Suprapubic skin (tissue), 4 donors: Measurements from ENCODE around the gene PAK1. TPM values are rescaled to one million over a fixed set of nuclear protein-coding genes. Genes with fewer than 3 reads are reported as not detected.

Experiments used
- DNase-seq, 2 donors: peaks; one replicate each; pipeline ENCODE4 v3.0.0-alpha.2; 2019; ENCODE audit warnings: low spot score in 2 of 2
- H3K27ac ChIP-seq: fragments of 200-600 bp; sonication (generic); one replicate; pipeline ENCODE4 v1.5.1; 2019
- H3K27me3 ChIP-seq: fragments of 200-600 bp; sonication (generic); one replicate; pipeline ENCODE4 v1.5.1; 2019
- H3K36me3 ChIP-seq: fragments of 200-600 bp; sonication (generic); one replicate; pipeline ENCODE4 v1.5.1; 2019
- H3K4me1 ChIP-seq: fragments of 200-600 bp; sonication (generic); one replicate; pipeline ENCODE4 v1.5.1; 2019
- H3K4me3 ChIP-seq: fragments of 200-600 bp; sonication (generic); one replicate; pipeline ENCODE4 v1.5.1; 2019; ENCODE audit warnings: mild to moderate bottlenecking
- H3K9me3 ChIP-seq: fragments of 200-600 bp; sonication (generic); one replicate; pipeline ENCODE4 v1.5.1; 2019
- EP300 ChIP-seq: sonication (generic); formaldehyde crosslinking; IDR thresholded peaks from one replicate; pipeline ENCODE4 v1.6.1; 2017; ENCODE audit warnings: antibody characterized with exemption
- POLR2A ChIP-seq, 2 donors: fragments of 450-650 bp; IDR thresholded peaks; one replicate each; pipeline ENCODE4 v1.6.1; 2017; ENCODE audit warnings: antibody characterized with exemption in 2 of 2, mild to moderate bottlenecking in 2 of 2, moderate library complexity in 2 of 2
- POLR2AphosphoS5 ChIP-seq, 3 donors: sonication (generic); formaldehyde crosslinking; IDR thresholded peaks; one replicate each; pipeline ENCODE4 v1.6.1; 2017; ENCODE audit warnings: antibody characterized with exemption in 3 of 3
- WGBS: methylation state at CpG from one replicate; pipeline ENCODE4 v1.1.5; 2018; 5-methylcytosine and 5-hydroxymethylcytosine counted together
- total RNA-seq, 4 donors: library from RNA; depleted of rRNA; stranded (reverse); fragments of >200 nt; gene quantifications; one replicate each; pipeline ENCODE4 v1.1.0, GENCODE V29; 2016
- TF ChIP-seq, protein P1 (sequence below), 2 donors: fragments of 200-600 bp in 1 of 2; fragments of 450-650 bp in 1 of 2; sonication (generic) in 1 of 2; IDR thresholded peaks; one replicate each; pipeline ENCODE4 v1.5.1; 2016 to 2019; ENCODE audit warnings: antibody characterized with exemption in 2 of 2, mild to moderate bottlenecking in 1 of 2, moderate library complexity in 1 of 2

PAK1 gene
- total RNA-seq, 4 donors from 2014 or later = 23.4 to 47.9 (median 28.9) TPM

DNA sequence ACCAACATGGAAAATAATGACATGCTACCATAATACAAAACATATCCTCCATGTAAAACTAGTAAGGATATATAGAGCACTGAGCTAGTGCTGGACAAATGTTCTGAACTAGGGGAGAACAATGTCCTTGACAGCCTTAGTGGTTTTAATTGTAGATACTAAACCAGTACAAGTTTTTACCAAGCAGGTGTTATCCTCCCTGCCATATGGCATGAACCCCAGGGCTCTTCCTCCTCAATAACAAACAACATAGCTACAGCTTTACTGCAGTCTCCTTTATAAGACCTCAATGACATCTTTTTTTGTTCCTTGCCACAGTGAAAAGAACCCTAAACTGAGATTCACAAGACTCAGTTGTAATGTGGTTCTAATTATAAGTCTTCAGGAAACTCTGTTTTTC, 102.2 kb downstream of the PAK1 start:
- no peaks in the 10 kb centered on the region for H3K27me3 ChIP-seq
- H3K36me3 ChIP-seq = peaks cover 13% of the 10 kb centered on the region
- no peak overlapping the region for H3K27ac ChIP-seq
- H3K9me3 ChIP-seq = no peaks in the 10 kb centered on the region
- TF ChIP-seq POLR2A (IDR thresholded peaks at IDR 0.05) (no peak), POLR2AphosphoS5 (IDR thresholded peaks at IDR 0.05) (no peak)
- TF ChIP-seq, protein P1, sequence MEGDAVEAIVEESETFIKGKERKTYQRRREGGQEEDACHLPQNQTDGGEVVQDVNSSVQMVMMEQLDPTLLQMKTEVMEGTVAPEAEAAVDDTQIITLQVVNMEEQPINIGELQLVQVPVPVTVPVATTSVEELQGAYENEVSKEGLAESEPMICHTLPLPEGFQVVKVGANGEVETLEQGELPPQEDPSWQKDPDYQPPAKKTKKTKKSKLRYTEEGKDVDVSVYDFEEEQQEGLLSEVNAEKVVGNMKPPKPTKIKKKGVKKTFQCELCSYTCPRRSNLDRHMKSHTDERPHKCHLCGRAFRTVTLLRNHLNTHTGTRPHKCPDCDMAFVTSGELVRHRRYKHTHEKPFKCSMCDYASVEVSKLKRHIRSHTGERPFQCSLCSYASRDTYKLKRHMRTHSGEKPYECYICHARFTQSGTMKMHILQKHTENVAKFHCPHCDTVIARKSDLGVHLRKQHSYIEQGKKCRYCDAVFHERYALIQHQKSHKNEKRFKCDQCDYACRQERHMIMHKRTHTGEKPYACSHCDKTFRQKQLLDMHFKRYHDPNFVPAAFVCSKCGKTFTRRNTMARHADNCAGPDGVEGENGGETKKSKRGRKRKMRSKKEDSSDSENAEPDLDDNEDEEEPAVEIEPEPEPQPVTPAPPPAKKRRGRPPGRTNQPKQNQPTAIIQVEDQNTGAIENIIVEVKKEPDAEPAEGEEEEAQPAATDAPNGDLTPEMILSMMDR (IDR thresholded peaks at IDR 0.05) = no peak
- H3K4me3 ChIP-seq = no peak overlapping the region
- DNase-seq = no peak
- H3K4me1 ChIP-seq = no peaks in the 10 kb centered on the region

DNA sequence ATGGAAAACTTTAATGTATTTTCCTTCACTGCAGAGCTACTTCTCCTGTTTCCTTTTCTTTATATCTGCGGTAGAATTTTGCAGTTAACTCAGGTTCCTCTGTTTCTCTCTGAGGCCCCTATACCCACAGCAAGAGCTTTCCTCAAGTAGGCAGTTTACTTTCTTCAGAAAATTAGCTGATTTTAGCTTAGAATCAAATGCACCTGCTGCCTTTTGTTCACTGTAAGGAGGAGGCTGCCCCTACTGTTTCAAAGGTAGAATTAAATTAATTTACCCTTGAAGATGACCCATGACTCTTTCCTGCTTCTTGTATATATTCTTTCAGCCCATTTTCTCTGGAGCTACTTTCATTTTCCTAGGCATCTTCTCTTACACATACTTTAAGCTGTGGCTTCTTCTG, 103.7 kb downstream of the PAK1 start:
- no peak for DNase-seq
- no peak for TF ChIP-seq POLR2AphosphoS5 (IDR thresholded peaks at IDR 0.05)
- TF ChIP-seq, protein P1 (IDR thresholded peaks at IDR 0.05) = no peak
- TF ChIP-seq POLR2A (IDR thresholded peaks at IDR 0.05) = no peak
- TF ChIP-seq EP300 = no peak
- H3K9me3 ChIP-seq = no peaks in the 10 kb centered on the region
- peaks cover 13% of the 10 kb centered on the region for H3K36me3 ChIP-seq
- WGBS = 81% methylated on average over 1 of the region's 1 CpG
- no peaks in the 10 kb centered on the region for H3K4me1 ChIP-seq
- no peak overlapping the region for H3K27ac ChIP-seq
- no peaks in the 10 kb centered on the region for H3K27me3 ChIP-seq
- H3K4me3 ChIP-seq = no peak overlapping the region

DNA sequence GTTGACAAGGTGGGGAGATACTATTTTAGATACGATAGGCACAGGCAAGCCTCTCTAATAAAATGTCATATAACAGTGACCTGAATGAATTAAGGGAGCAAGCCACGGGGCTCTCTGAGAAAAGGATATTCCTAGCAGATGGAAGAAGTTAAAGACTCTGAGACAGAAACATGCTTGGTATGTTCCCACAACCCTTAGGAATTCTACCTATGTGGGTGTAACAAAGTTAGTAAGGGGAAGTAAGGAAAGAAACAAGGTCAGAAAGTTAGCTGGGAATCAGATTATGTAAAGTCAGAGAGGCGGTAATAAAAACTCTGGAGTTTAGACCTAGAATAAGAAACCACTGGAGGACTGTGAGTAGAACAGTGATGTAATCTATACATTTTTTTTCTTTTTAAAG, 112.7 kb downstream of the PAK1 start:
- H3K9me3 ChIP-seq = no peaks in the 10 kb centered on the region
- TF ChIP-seq POLR2A (IDR thresholded peaks at IDR 0.05) (no peak), EP300 (no peak), POLR2AphosphoS5 (IDR thresholded peaks at IDR 0.05) (no peak)
- TF ChIP-seq, protein P1 (IDR thresholded peaks at IDR 0.05) = no peak
- H3K36me3 ChIP-seq = peaks cover 7% of the 10 kb centered on the region
- no peak overlapping the region for H3K27ac ChIP-seq
- no peaks in the 10 kb centered on the region for H3K4me1 ChIP-seq
- H3K4me3 ChIP-seq = no peak overlapping the region
- WGBS = 75% methylated on average over 3 of the region's 3 CpGs
- H3K27me3 ChIP-seq = no peaks in the 10 kb centered on the region
- DNase-seq = no peak

DNA sequence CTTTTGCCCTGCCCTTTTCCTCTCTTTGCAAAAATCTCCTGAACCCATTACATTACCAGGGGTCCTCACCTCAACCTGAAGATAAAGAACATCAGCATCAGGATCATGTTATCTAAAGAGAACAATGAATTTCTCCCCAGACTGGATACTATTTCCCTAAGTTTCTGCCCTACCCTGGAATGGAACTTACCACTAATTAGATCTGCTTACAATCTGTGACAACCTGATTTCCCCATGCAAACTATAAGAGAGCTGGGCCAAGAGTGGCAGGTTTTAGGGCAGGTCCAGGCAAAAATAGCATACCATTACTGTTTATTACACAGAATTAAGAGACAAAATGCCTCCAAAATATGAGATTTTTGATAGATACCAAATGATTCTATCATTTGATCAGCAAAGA, 114.4 kb downstream of the PAK1 start:
- Histone ChIP-seq H3K4me1 (no peaks in the 10 kb centered on the region), H3K27me3 (no peaks in the 10 kb centered on the region), H3K27ac (no peak overlapping the region), H3K36me3 (peaks cover 13% of the 10 kb centered on the region), H3K9me3 (no peaks in the 10 kb centered on the region), H3K4me3 (no peak overlapping the region)
- TF ChIP-seq EP300 (no peak), POLR2A (IDR thresholded peaks at IDR 0.05) (no peak), POLR2AphosphoS5 (IDR thresholded peaks at IDR 0.05) (no peak)
- TF ChIP-seq, protein P1 (IDR thresholded peaks at IDR 0.05) = no peak
- DNase-seq = no peak

DNA sequence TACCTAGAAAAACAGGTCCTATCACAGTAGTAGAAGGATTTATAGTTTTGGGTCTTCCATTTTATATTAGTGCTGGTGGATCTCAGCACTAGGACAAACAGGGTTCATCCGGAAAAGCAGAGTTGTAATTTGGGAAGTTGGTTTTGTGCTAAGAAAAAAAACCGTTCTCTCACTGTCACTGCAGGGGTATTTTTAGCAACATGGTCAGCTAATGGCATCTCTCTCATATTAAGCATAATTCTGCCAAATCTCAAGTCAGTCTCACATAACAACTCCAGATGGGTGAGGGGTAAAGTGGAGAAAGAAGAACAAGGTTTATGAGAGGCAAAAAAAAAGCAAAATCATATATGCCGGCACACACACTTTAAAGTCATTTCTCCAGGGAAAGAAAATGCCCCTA, 120.8 kb downstream of the PAK1 start:
- peaks cover 4% of the 10 kb centered on the region for H3K4me1 ChIP-seq
- H3K27ac ChIP-seq = no peak overlapping the region
- H3K36me3 ChIP-seq = peaks cover 10% of the 10 kb centered on the region
- no peaks in the 10 kb centered on the region for H3K9me3 ChIP-seq
- WGBS = 66% methylated on average over 3 of the region's 3 CpGs
- no peaks in the 10 kb centered on the region for H3K27me3 ChIP-seq
- TF ChIP-seq, protein P1 (IDR thresholded peaks at IDR 0.05) = no peak
- no peak for TF ChIP-seq EP300
- TF ChIP-seq POLR2A (IDR thresholded peaks at IDR 0.05) = no peak
- TF ChIP-seq POLR2AphosphoS5 (IDR thresholded peaks at IDR 0.05) = no peak
- DNase-seq = no peak
- H3K4me3 ChIP-seq = no peak overlapping the region
